ENCODE data around the gene ATG16L1. TPM values are rescaled to one million over a fixed set of nuclear protein-coding genes. Genes with fewer than 3 reads are reported as not detected.

ATG16L1 gene
- total RNA-seq, 3 donors from 2014 or later (not counting 1 experiment from before 2014, with no cell fraction given), result 106 to 142 (median 117) TPM

DNA sequence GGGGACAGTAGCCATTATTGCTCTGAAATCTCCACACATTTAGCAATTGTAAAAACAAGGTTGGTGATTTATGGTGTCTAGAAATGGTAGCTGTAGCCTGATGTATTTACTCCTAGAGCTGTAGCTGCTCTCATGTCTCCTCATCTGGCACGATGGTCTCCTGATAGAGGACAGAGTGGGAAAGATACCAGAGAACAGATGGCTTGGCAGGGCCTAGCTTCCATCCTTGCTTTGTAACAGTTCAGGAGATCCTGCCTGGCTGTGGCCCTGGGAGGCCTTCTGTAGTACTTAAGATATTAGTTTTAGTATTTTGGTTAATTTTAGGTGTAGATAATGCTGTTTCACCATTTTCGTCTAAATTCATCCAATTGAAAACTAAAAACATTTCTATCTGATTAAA lies 6.7 kb downstream of the ATG16L1 start:
- Mint-ChIP-seq H3K27ac (peak overlapping the region in 1 of 2 donors; percentile 8), H3K36me3 (peaks cover 13% of the 10 kb centered on the region), H3K4me3 (no peak overlapping the region), H3K4me1 (peaks cover 61 to 72% of the 10 kb centered on the region in 2 donors), H3K27me3 (ENCODE audit: low read depth in 2 of 2) (no peaks in the 10 kb centered on the region), H3K9me3 (no peaks in the 10 kb centered on the region)
- peaks cover 73% of the 10 kb centered on the region for H3K36me3 ChIP-seq (ENCODE audit: control insufficient read depth, insufficient read depth, low read length)
- WGBS (ENCODE audit: insufficient coverage), result 87% methylated on average over 2 of the region's 2 CpGs
- TF ChIP-seq, protein P1, sequence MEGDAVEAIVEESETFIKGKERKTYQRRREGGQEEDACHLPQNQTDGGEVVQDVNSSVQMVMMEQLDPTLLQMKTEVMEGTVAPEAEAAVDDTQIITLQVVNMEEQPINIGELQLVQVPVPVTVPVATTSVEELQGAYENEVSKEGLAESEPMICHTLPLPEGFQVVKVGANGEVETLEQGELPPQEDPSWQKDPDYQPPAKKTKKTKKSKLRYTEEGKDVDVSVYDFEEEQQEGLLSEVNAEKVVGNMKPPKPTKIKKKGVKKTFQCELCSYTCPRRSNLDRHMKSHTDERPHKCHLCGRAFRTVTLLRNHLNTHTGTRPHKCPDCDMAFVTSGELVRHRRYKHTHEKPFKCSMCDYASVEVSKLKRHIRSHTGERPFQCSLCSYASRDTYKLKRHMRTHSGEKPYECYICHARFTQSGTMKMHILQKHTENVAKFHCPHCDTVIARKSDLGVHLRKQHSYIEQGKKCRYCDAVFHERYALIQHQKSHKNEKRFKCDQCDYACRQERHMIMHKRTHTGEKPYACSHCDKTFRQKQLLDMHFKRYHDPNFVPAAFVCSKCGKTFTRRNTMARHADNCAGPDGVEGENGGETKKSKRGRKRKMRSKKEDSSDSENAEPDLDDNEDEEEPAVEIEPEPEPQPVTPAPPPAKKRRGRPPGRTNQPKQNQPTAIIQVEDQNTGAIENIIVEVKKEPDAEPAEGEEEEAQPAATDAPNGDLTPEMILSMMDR (IDR thresholded peaks at IDR 0.05), result no peak
- no peak overlapping the region for H3K4me3 ChIP-seq (ENCODE audit: low read length)
- H3K9me3 ChIP-seq (ENCODE audit: control insufficient read depth, insufficient read depth, low read length), result no peaks in the 10 kb centered on the region
- DNase-seq (no peak), ATAC-seq (no peak)
- intact Hi-C loops (cut with micrococcal nuclease), result no loop called here
- H3K4me1 ChIP-seq (ENCODE audit: control insufficient read depth, insufficient read depth, low read length), result peaks cover 32% of the 10 kb centered on the region
- no peak overlapping the region for H3K27ac ChIP-seq (ENCODE audit: low read length)
- no peaks in the 10 kb centered on the region for H3K27me3 ChIP-seq (ENCODE audit: control insufficient read depth, insufficient read depth, low read length)

DNA sequence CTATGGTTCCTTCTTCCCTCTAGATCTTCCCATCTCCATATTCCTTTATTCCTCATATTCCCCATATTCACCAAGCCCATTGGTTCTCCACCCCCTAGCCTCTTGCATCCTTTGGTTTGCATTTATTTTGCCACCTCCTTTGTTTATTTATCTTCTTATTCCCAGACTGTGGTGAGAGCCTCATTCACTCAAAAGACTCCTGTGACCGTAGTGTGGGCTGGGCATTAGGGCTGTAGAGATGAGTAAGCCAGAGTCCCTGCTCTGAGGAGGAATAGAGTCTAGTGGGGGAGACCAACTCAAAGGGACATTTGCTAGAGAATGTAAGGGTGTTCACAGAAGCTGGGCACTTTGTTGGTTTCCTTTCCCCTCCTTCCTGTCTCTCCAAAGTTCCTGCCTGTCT lies 8.3 kb downstream of the ATG16L1 start:
- intact Hi-C loops (cut with micrococcal nuclease), result no loop called here
- H3K9me3 ChIP-seq (ENCODE audit: control insufficient read depth, insufficient read depth, low read length), result no peaks in the 10 kb centered on the region
- no peaks in the 10 kb centered on the region for H3K27me3 ChIP-seq (ENCODE audit: control insufficient read depth, insufficient read depth, low read length)
- WGBS (ENCODE audit: insufficient coverage), result 80% methylated on average over 1 of the region's 1 CpG
- H3K4me3 ChIP-seq (ENCODE audit: low read length), result no peak overlapping the region
- no peak for ATAC-seq
- TF ChIP-seq, protein P1 (IDR thresholded peaks at IDR 0.05), result no peak
- H3K36me3 Mint-ChIP-seq, result peaks cover 16% of the 10 kb centered on the region
- H3K4me1 Mint-ChIP-seq, result peaks cover 52 to 63% of the 10 kb centered on the region in 2 donors
- no peak overlapping the region for H3K4me3 Mint-ChIP-seq
- DNase-seq, result no peak
- peaks cover 79% of the 10 kb centered on the region for H3K36me3 ChIP-seq (ENCODE audit: control insufficient read depth, insufficient read depth, low read length)
- H3K27ac Mint-ChIP-seq, result peak overlapping the region; percentile 79 to 95
- H3K4me1 ChIP-seq (ENCODE audit: control insufficient read depth, insufficient read depth, low read length), result peaks cover 25% of the 10 kb centered on the region
- no peak overlapping the region for H3K27ac ChIP-seq (ENCODE audit: low read length)
- H3K9me3 Mint-ChIP-seq, result no peaks in the 10 kb centered on the region
- H3K27me3 Mint-ChIP-seq (ENCODE audit: low read depth in 2 of 2), result no peaks in the 10 kb centered on the region

DNA sequence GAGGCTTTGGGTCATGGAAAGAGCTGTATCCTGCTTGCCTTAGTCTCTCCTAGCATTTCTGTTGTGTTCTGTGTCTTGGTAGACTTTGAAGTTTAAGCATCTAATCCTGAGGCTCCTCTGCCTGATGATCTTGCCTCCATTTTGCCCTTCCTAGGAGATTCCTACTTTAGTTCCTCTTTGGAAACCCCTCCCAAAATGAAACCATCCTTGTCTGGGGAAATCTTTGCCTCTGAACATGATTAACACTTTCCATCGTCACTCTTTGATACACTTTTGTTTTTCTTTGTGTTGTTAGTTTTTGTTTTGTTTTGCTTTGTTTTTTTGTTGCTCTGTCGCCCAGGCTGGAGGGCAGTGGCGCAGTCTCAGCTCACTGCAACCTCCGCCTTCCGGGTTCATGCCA lies 9.2 kb downstream of the ATG16L1 start:
- Histone ChIP-seq H3K4me3 (ENCODE audit: low read length) (no peak overlapping the region), H3K27me3 (ENCODE audit: control insufficient read depth, insufficient read depth, low read length) (no peaks in the 10 kb centered on the region), H3K36me3 (ENCODE audit: control insufficient read depth, insufficient read depth, low read length) (peaks cover 81% of the 10 kb centered on the region), H3K9me3 (ENCODE audit: control insufficient read depth, insufficient read depth, low read length) (no peaks in the 10 kb centered on the region), H3K27ac (ENCODE audit: low read length) (no peak overlapping the region), H3K4me1 (ENCODE audit: control insufficient read depth, insufficient read depth, low read length) (peaks cover 25% of the 10 kb centered on the region)
- 96% methylated on average over 5 of the region's 5 CpGs for WGBS (ENCODE audit: insufficient coverage)
- ATAC-seq (no peak), DNase-seq (no peak)
- Mint-ChIP-seq H3K4me3 (no peak overlapping the region), H3K9me3 (no peaks in the 10 kb centered on the region), H3K36me3 (peaks cover 19% of the 10 kb centered on the region), H3K27me3 (ENCODE audit: low read depth in 2 of 2) (no peaks in the 10 kb centered on the region), H3K4me1 (peaks cover 44 to 55% of the 10 kb centered on the region in 2 donors), H3K27ac (peak overlapping the region; percentile 79 to 95)
- TF ChIP-seq, protein P1 (IDR thresholded peaks at IDR 0.05), result no peak
- intact Hi-C loops (cut with micrococcal nuclease), result no loop called here

Measured in natural killer cell (primary cell).